SK-N-SH treated with all-trans-retinoic acid at 6 μM for 48 hours (cell line): ENCODE data around the gene KLHL26.

Experiments
- ARNTL ChIP-seq: fragments of 450-650 bp; formaldehyde crosslinking; IDR thresholded peaks from 2 replicates; pipeline ENCODE4 v1.5.0; 2020; ENCODE audit warnings: low read depth, mild to moderate bottlenecking, moderate library complexity, borderline replicate concordance
- CSDC2 ChIP-seq: fragments of 250-450 bp; sonication (Bioruptor Pico); IDR thresholded peaks from 2 replicates; pipeline ENCODE4 v1.5.0; 2020; ENCODE audit warnings: mild to moderate bottlenecking, moderate library complexity
- CSRNP3 ChIP-seq: fragments of 250-450 bp; sonication (Bioruptor Pico); IDR thresholded peaks from 2 replicates; pipeline ENCODE4 v1.5.1; 2021; ENCODE audit warnings: mild to moderate bottlenecking, moderate library complexity
- ISL1 ChIP-seq: fragments of 250-450 bp; sonication (Bioruptor Pico); IDR thresholded peaks from 2 replicates; pipeline ENCODE4 v2.1.2; 2022; ENCODE audit warnings: mild to moderate bottlenecking, moderate library complexity
- OSR1 ChIP-seq: fragments of 250-450 bp; sonication (Bioruptor Pico); IDR thresholded peaks from 2 replicates; pipeline ENCODE4 v1.8.0; 2022; ENCODE audit warnings: moderate library complexity, mild to moderate bottlenecking, inconsistent platforms
- PPARA ChIP-seq: fragments of 250-450 bp; sonication (Bioruptor Pico); IDR thresholded peaks from 2 replicates; pipeline ENCODE4 v1.5.0; 2020; ENCODE audit warnings: mild to moderate bottlenecking, borderline replicate concordance
- RARB ChIP-seq: fragments of 250-450 bp; sonication (Bioruptor Pico); IDR thresholded peaks from 2 replicates; pipeline ENCODE4 v1.8.0; 2021; ENCODE audit warnings: mild to moderate bottlenecking, moderate library complexity
- SNAI2 ChIP-seq: fragments of 250-450 bp; sonication (Bioruptor Pico); IDR thresholded peaks from 2 replicates; pipeline ENCODE4 v1.5.0; 2020; ENCODE audit warnings: mild to moderate bottlenecking, moderate library complexity
- TCF4 ChIP-seq: fragments of 250-450 bp; sonication (Bioruptor Pico); IDR thresholded peaks from 2 replicates; pipeline ENCODE4 v1.8.0; 2021; ENCODE audit warnings: mild to moderate bottlenecking, moderate library complexity, borderline replicate concordance
- ZC3H10 ChIP-seq: fragments of 250-450 bp; sonication (Bioruptor Pico); IDR thresholded peaks from 2 replicates; pipeline ENCODE4 v1.5.1; 2021; ENCODE audit warnings: mild to moderate bottlenecking, moderate library complexity
- ZFP30 ChIP-seq: fragments of 450-650 bp; formaldehyde crosslinking; IDR thresholded peaks from 2 replicates; pipeline ENCODE4 v1.5.0; 2022; ENCODE audit warnings: mild to moderate bottlenecking, moderate library complexity
- TF ChIP-seq, protein P1 (sequence below): fragments of 250-450 bp; sonication (Bioruptor Pico); IDR thresholded peaks from 2 replicates; pipeline ENCODE4 v1.8.0; 2020; ENCODE audit warnings: mild to moderate bottlenecking, moderate library complexity, borderline replicate concordance
- TF ChIP-seq, protein P2 (sequence below): fragments of 250-450 bp; sonication (Bioruptor Pico); IDR thresholded peaks from 2 replicates; pipeline ENCODE4 v1.5.1; 2020; ENCODE audit warnings: low read depth, mild to moderate bottlenecking, moderate library complexity

DNA sequence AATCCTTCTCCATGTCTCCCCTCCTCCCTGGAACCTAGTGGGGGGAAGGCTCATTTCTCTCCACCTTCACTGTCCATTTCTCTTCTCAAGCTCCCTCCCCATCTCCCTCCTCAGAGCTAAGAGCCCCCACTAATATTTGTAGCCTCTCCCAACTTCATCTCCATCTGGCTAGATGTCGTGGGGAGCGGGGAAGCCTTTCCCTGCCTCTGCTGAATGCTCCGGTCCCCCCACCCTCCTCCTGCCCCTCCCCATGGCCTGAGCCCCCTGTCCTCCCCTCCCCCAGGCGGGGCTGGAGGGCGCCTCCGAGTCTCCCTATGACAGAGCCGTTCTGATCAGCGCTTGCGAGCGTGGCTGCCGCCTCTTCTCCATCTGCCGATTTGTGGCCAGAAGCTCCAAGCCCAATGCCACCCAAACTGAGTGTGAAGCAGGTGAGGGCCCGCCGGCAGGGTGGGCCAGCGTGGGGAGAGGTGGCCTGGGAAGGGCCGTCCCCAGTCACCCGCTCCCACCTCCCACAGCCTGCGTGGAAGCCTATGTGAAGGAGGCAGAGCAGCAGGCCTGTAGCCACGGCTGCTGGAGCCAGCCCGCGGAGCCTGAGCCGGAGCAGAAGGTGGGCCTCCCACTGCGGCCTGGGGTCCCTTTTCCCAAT lies 23.1 kb upstream of the KLHL26 start:
- TF ChIP-seq CSRNP3 (CRISPR knock-in tag) (no peak), ZFP30 (no peak), OSR1 (CRISPR knock-in tag) (no peak), ZC3H10 (no peak), SNAI2 (CRISPR knock-in tag) (no peak), RARB (CRISPR knock-in tag) (no peak), PPARA (CRISPR knock-in tag) (no peak), ARNTL (CRISPR knock-in tag) (no peak), ISL1 (CRISPR knock-in tag) (no peak), TCF4 (CRISPR knock-in tag) (no peak), CSDC2 (no peak)
- TF ChIP-seq, protein P1, sequence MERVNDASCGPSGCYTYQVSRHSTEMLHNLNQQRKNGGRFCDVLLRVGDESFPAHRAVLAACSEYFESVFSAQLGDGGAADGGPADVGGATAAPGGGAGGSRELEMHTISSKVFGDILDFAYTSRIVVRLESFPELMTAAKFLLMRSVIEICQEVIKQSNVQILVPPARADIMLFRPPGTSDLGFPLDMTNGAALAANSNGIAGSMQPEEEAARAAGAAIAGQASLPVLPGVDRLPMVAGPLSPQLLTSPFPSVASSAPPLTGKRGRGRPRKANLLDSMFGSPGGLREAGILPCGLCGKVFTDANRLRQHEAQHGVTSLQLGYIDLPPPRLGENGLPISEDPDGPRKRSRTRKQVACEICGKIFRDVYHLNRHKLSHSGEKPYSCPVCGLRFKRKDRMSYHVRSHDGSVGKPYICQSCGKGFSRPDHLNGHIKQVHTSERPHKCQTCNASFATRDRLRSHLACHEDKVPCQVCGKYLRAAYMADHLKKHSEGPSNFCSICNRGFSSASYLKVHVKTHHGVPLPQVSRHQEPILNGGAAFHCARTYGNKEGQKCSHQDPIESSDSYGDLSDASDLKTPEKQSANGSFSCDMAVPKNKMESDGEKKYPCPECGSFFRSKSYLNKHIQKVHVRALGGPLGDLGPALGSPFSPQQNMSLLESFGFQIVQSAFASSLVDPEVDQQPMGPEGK (CRISPR knock-in tag): no peak
- TF ChIP-seq, protein P2, sequence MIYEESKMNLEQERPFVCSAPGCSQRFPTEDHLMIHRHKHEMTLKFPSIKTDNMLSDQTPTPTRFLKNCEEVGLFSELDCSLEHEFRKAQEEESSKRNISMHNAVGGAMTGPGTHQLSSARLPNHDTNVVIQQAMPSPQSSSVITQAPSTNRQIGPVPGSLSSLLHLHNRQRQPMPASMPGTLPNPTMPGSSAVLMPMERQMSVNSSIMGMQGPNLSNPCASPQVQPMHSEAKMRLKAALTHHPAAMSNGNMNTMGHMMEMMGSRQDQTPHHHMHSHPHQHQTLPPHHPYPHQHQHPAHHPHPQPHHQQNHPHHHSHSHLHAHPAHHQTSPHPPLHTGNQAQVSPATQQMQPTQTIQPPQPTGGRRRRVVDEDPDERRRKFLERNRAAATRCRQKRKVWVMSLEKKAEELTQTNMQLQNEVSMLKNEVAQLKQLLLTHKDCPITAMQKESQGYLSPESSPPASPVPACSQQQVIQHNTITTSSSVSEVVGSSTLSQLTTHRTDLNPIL (CRISPR knock-in tag): no peak
